Activated T-helper 17 cell treated with anti-CD3 and anti-CD28 coated beads, Interleukin-2, amount 50 U/mL, for 72 hours (primary cell): ENCODE results near the gene WHAMM. TPM values are rescaled to one million over a fixed set of nuclear protein-coding genes. Genes with fewer than 3 reads are reported as not detected.

Experiments used
- ATAC-seq: fragments of 150-1000 bp; cut with Tn5 transposase; replicated peaks from 2 replicates; pipeline ENCODE4 v1.10.0; 2021; ENCODE audit warnings: mild to moderate bottlenecking, moderate library complexity
- H3K27ac Mint-ChIP-seq: one replicate; pipeline ENCODE4 v1.8.0; 2022; ENCODE audit warnings: mixed read lengths
- H3K27me3 Mint-ChIP-seq: one replicate; pipeline ENCODE4 v1.8.0; 2022; ENCODE audit warnings: mixed read lengths
- H3K36me3 Mint-ChIP-seq: one replicate; pipeline ENCODE4 v1.8.0; 2022; ENCODE audit warnings: low read depth, mild to moderate bottlenecking, mixed read lengths
- H3K4me1 Mint-ChIP-seq: one replicate; pipeline ENCODE4 v1.8.0; 2022; ENCODE audit warnings: mixed read lengths
- H3K4me3 Mint-ChIP-seq: one replicate; pipeline ENCODE4 v1.8.0; 2022; ENCODE audit warnings: mild to moderate bottlenecking, mixed read lengths
- H3K9me3 Mint-ChIP-seq: one replicate; pipeline ENCODE4 v1.8.0; 2022; ENCODE audit warnings: mixed read lengths
- total RNA-seq, 2 donors: library from RNA; stranded (reverse); gene quantifications; one replicate each; pipeline ENCODE4 v1.2.3, GENCODE V29; 2022

The WHAMM gene
- total RNA-seq, 2 donors from 2014 or later = 3.9 to 4.3 TPM

- no peaks in the 10 kb centered on the region for H3K4me1 Mint-ChIP-seq
- H3K36me3 Mint-ChIP-seq = no peaks in the 10 kb centered on the region
- ATAC-seq = no peak
- no peak overlapping the region for H3K4me3 Mint-ChIP-seq
- H3K27ac Mint-ChIP-seq = no peak overlapping the region
- no peaks in the 10 kb centered on the region for H3K27me3 Mint-ChIP-seq
- H3K9me3 Mint-ChIP-seq = no peaks in the 10 kb centered on the region
These were observed 68.4 kb downstream of the WHAMM start for GRCh38 chr15:82877825-82878224.

DNA sequence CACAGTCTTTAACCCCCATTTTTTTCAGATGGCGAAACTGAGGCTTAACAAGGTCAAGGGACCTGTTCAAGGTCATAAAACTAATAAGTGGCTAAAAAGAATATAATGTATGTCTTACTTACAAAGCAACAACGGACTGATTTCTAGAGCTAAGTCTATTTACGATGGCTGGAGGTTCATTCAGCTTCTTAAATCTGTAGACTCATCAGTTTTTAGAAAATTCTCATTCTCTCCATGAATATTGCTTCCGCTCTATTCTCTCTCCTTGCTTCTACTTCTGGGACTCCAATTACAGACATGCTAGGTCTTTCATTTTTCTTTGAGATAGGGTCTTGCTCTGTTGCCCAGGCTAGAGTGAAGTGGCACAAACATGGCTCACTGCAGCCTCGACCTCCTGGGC, 68.9 kb downstream of the WHAMM start:
- Mint-ChIP-seq H3K4me3 (no peak overlapping the region), H3K4me1 (no peaks in the 10 kb centered on the region), H3K27ac (no peak overlapping the region), H3K27me3 (no peaks in the 10 kb centered on the region), H3K9me3 (no peaks in the 10 kb centered on the region), H3K36me3 (no peaks in the 10 kb centered on the region)
- ATAC-seq = no peak

DNA sequence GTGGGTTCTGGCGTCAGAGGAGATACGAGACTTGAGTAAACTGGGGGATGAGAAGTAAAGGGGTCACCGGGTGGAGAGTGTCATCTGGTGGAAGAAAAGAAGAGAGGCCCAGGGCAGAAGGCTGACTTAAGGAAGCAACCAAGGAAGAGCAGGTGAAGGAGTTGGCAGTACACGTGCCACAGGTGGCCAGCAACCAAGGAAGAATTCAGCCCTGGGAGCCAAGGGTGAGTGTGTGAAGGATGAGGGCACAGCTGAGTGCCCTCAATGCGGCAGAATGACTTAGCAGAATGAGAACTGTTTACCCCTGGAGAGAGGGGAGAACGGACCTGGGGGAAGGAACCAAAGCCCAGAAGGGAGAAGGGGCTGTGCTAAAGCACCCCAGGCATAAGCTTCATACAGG, 71.3 kb downstream of the WHAMM start:
- Mint-ChIP-seq H3K27me3 (no peaks in the 10 kb centered on the region), H3K4me1 (no peaks in the 10 kb centered on the region), H3K4me3 (no peak overlapping the region), H3K36me3 (no peaks in the 10 kb centered on the region), H3K27ac (no peak overlapping the region), H3K9me3 (no peaks in the 10 kb centered on the region)
- no peak for ATAC-seq

DNA sequence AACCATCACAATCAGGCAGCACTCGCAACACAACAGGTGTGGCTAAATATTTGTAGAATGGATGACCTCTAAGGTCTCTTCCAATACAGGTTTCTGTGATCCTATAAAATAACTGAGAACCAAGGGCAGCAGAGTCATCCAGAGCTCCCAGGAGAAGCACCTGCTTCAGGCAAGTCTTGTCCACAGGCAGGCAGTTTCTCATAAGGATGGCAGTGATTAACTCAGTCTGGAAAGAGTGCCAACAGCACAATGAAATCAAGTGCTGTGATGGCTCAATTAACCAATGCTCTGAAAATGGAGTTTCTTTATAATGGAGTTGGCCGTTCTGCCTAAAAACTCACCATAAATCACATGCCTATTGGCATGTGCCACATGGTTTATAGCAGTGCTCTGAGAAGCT, 72.3 kb downstream of the WHAMM start:
- no peaks in the 10 kb centered on the region for H3K9me3 Mint-ChIP-seq

DNA sequence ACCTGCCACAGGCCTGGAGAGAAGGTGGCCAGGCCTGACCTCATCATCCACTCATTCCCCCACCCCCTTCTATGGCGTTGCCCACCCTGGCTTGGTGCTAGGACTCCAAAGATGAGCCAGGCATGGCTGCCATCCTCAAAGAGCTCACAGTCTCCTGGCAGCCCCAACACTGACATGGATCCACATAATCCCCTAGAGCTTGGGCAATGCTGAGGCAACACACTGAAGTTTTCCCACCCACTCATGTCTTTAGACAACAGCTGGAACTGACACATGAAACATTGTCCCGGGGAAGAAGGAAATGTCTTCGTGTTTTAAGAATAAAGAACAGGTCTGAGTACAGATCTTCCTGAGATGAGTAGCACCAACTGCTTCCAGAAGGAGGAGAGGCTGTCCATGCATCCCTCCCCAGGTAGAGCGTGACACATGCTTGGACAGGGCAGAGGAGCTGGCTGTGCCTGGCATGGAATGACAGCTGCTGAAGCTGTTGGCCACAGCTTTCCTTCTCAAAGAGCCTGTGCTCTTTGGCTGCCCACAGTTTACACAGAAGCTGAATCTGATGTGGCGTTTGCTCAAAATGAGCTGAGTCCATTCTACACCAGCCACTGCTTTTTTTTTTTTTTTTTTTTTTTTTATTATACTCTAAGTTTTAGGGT, 73.0 kb downstream of the WHAMM start:
- Mint-ChIP-seq H3K27me3 (no peaks in the 10 kb centered on the region), H3K27ac (no peak overlapping the region), H3K9me3 (no peaks in the 10 kb centered on the region), H3K36me3 (no peaks in the 10 kb centered on the region), H3K4me1 (no peaks in the 10 kb centered on the region), H3K4me3 (no peak overlapping the region)
- ATAC-seq = no peak

More for the DNA sequence above, 72.3 kb downstream of the WHAMM start:
- Mint-ChIP-seq H3K4me3 (no peak overlapping the region), H3K4me1 (no peaks in the 10 kb centered on the region), H3K27me3 (no peaks in the 10 kb centered on the region), H3K36me3 (no peaks in the 10 kb centered on the region), H3K27ac (no peak overlapping the region)
- ATAC-seq = no peak

Other genes with a start within 250 kb of the WHAMM start
- under 1 TPM in 1 of 2 donors, not detected in 1; 0.26 TPM for gene CPEB1, start 162.3 kb upstream of the WHAMM start, total RNA-seq
- 1 to 10 TPM in 1 of 2 donors, under 1 TPM in 1; 0.41 to 1.5 TPM for gene AP3B2, start 99.8 kb upstream of the WHAMM start, total RNA-seq
- gene FSD2, start 3.6 kb upstream of the WHAMM start, total RNA-seq = not detected
- gene HOMER2, start 143.1 kb downstream of the WHAMM start, total RNA-seq = 1 to 10 TPM; 6.2 to 8.7 TPM
- 10 to 100 TPM; 19.2 to 25.4 TPM for gene RAMAC, start 176.6 kb downstream of the WHAMM start, total RNA-seq
- gene C15orf40, start 202.0 kb downstream of the WHAMM start, total RNA-seq = 10 to 100 TPM; 13.5 to 18.0 TPM